OCI-LY3 (cell line): ENCODE measurements around the gene TNFRSF8.

Experiments used
- H2AFZ ChIP-seq: fragments of 200-600, 300-600 bp; shearing (Covaris generic); 2 replicates; pipeline ENCODE4 v1.6.0; 2014; ENCODE audit warnings: antibody characterized with exemption, low read depth, low read length
- H3K27ac ChIP-seq: fragments of 200-600, 300-600 bp; sonication (generic); 2 replicates; pipeline ENCODE4 v1.5.1; 2014; ENCODE audit warnings: mild to moderate bottlenecking, low read length, moderate library complexity, mixed read lengths
- H3K27me3 ChIP-seq: fragments of 200-600, 300-600 bp; sonication (generic); 2 replicates; pipeline ENCODE4 v1.6.1; 2014; ENCODE audit warnings: low read depth, low read length, mixed read lengths
- H3K36me3 ChIP-seq: fragments of 200-600, 300-600 bp; sonication (generic); replicated peaks from 2 replicates; pipeline ENCODE3; 2014; ENCODE audit warnings: low read depth, low read length, mixed read lengths
- H3K4me1 ChIP-seq: fragments of 300-600, 200-600 bp; sonication (generic); 2 replicates; pipeline ENCODE4 v1.6.1; 2014; ENCODE audit warnings: low read length, mixed read lengths
- H3K4me2 ChIP-seq: fragments of 200-600, 300-600 bp; sonication (generic); 2 replicates; pipeline ENCODE4 v1.6.1; 2014; ENCODE audit warnings: low read length, mixed read lengths
- H3K4me3 ChIP-seq: fragments of 300-600, 200-600 bp; sonication (generic); 2 replicates; pipeline ENCODE4 v1.5.1; 2014; ENCODE audit warnings: antibody characterized with exemption, mild to moderate bottlenecking, low read length, moderate library complexity
- H3K79me2 ChIP-seq: fragments of 300-600, 200-600 bp; shearing (Covaris generic); 2 replicates; pipeline ENCODE4 v1.6.1; 2014; ENCODE audit warnings: mild to moderate bottlenecking, low read length, mixed read lengths
- H3K9ac ChIP-seq: fragments of 300-600, 200-600 bp; shearing (Covaris generic); 2 replicates; pipeline ENCODE4 v1.6.0; 2014; ENCODE audit warnings: mild to moderate bottlenecking, low read length, moderate library complexity
- H3K9me3 ChIP-seq: fragments of 200-600, 300-600 bp; shearing (Covaris generic); 2 replicates; pipeline ENCODE4 v1.6.1; 2014; ENCODE audit warnings: low read length, mixed read lengths; ENCODE audit not compliant: insufficient read depth
- H4K20me1 ChIP-seq: fragments of 200-600, 300-600 bp; sonication (generic); 2 replicates; pipeline ENCODE4 v1.6.1; 2016; ENCODE audit warnings: low read length, mixed read lengths; ENCODE audit not compliant: insufficient read depth
- CTCF ChIP-seq: fragments of 200-600, 300-600 bp; sonication (generic); IDR thresholded peaks from 2 replicates; pipeline ENCODE4 v1.5.1; 2014; ENCODE audit warnings: antibody characterized with exemption, low read length, low read depth
- EZH2phosphoT487 ChIP-seq: fragments of 200-600 bp; shearing (Covaris generic); IDR thresholded peaks from 2 replicates; pipeline ENCODE4 v1.6.1; 2018; ENCODE audit warnings: antibody characterized with exemption, mixed run types, low read depth

The TNFRSF8 gene

GRCh38 chr1:12114340-12114683 lies 51.2 kb downstream of the TNFRSF8 start:
- Histone ChIP-seq H3K27ac (no peak overlapping the region), H3K9me3 (no peaks in the 10 kb centered on the region), H3K9ac (no peak overlapping the region), H3K4me1 (no peaks in the 10 kb centered on the region), H3K27me3 (no peaks in the 10 kb centered on the region), H2AFZ (no peak overlapping the region), H4K20me1 (no peaks in the 10 kb centered on the region), H3K36me3 (no peaks in the 10 kb centered on the region), H3K4me3 (no peak overlapping the region), H3K4me2 (no peak overlapping the region), H3K79me2 (no peaks in the 10 kb centered on the region)
- TF ChIP-seq CTCF (no peak), EZH2phosphoT487 (no peak)

GRCh38 chr1:12114916-12115315 lies 51.8 kb downstream of the TNFRSF8 start:
- H3K4me1 ChIP-seq = no peaks in the 10 kb centered on the region
- no peak overlapping the region for H3K4me2 ChIP-seq
- TF ChIP-seq EZH2phosphoT487 = no peak
- TF ChIP-seq CTCF = no peak
- H3K9ac ChIP-seq = no peak overlapping the region
- H2AFZ ChIP-seq = no peak overlapping the region
- H3K27ac ChIP-seq = no peak overlapping the region
- H3K27me3 ChIP-seq = no peaks in the 10 kb centered on the region
- no peaks in the 10 kb centered on the region for H3K36me3 ChIP-seq
- no peaks in the 10 kb centered on the region for H4K20me1 ChIP-seq
- H3K79me2 ChIP-seq = no peaks in the 10 kb centered on the region
- no peak overlapping the region for H3K4me3 ChIP-seq
- no peaks in the 10 kb centered on the region for H3K9me3 ChIP-seq

- Histone ChIP-seq H3K9me3 (no peaks in the 10 kb centered on the region), H4K20me1 (no peaks in the 10 kb centered on the region), H3K4me2 (no peak overlapping the region), H3K4me1 (peaks cover 11% of the 10 kb centered on the region), H3K27me3 (0 out of 2 replicates have a peak, but pooled peaks cover 2% of the 10 kb centered on the region), H3K27ac (no peak overlapping the region), H2AFZ (no peak overlapping the region), H3K36me3 (no peaks in the 10 kb centered on the region), H3K4me3 (no peak overlapping the region), H3K9ac (no peak overlapping the region), H3K79me2 (no peaks in the 10 kb centered on the region)
- no peak for TF ChIP-seq EZH2phosphoT487
- no peak for TF ChIP-seq CTCF
Observed at GRCh38 chr1:12121212-12122003, 58.3 kb downstream of the TNFRSF8 start.

- Histone ChIP-seq H3K79me2 (no peaks in the 10 kb centered on the region), H3K4me2 (no peak overlapping the region), H3K4me3 (no peak overlapping the region), H3K27ac (no peak overlapping the region), H3K4me1 (peaks cover 25% of the 10 kb centered on the region), H3K27me3 (0 out of 2 replicates have a peak, but pooled peaks cover 2% of the 10 kb centered on the region), H3K9me3 (no peaks in the 10 kb centered on the region), H3K9ac (no peak overlapping the region), H4K20me1 (no peaks in the 10 kb centered on the region), H3K36me3 (no peaks in the 10 kb centered on the region), H2AFZ (no peak overlapping the region)
- no peak for TF ChIP-seq CTCF
- no peak for TF ChIP-seq EZH2phosphoT487
Observed at GRCh38 chr1:12123172-12123571, 60.1 kb downstream of the TNFRSF8 start.
